ENCODE results near the gene SCAMP4. TPM values are rescaled to one million over a fixed set of nuclear protein-coding genes. Genes with fewer than 3 reads are reported as not detected.

SCAMP4 gene
- total RNA-seq, 4 donors from 2014 or later: 48.6 to 73.4 (median 58.1) TPM

GRCh38 chr19:1863638-1864479, 41.3 kb upstream of the SCAMP4 start:
- no CpG with 5 or more reads among the region's 115 CpGs for WGBS, 2 donors (ENCODE audit: low coverage in 1 of 2)
- no peaks in the 10 kb centered on the region for H3K9me3 ChIP-seq
- peak overlapping the region; percentile 34 to 69 for H3K4me3 ChIP-seq
- peak overlapping the region; percentile 6 to 93 (median 88) for H3K27ac ChIP-seq
- TF ChIP-seq POLR2AphosphoS5 (IDR thresholded peaks at IDR 0.05) (peak; percentile 10), CTCF (IDR thresholded peaks at IDR 0.05) (no peak), POLR2A (IDR thresholded peaks at IDR 0.05) (no peak), EP300 (IDR thresholded peaks at IDR 0.05) (no peak)
- peaks cover 0 to 53% (median 33%) of the 10 kb centered on the region in 3 donors for H3K4me1 ChIP-seq
- ATAC-seq: peak; percentile 84
- H3K36me3 ChIP-seq: no peaks in the 10 kb centered on the region
- H3K27me3 ChIP-seq: peaks cover 30% of the 10 kb centered on the region

GRCh38 chr19:1864480-1865171, 40.6 kb upstream of the SCAMP4 start:
- Histone ChIP-seq H3K27ac (peak overlapping the region; percentile 6 to 93 (median 88)), H3K4me1 (peaks cover 0 to 45% (median 30%) of the 10 kb centered on the region in 3 donors), H3K27me3 (peaks cover 23% of the 10 kb centered on the region), H3K4me3 (peak overlapping the region; percentile 34 to 69), H3K36me3 (no peaks in the 10 kb centered on the region), H3K9me3 (no peaks in the 10 kb centered on the region)
- WGBS, 2 donors (ENCODE audit: low coverage in 1 of 2): 0% methylated on average over 2 of the region's 52 CpGs; no CpG with 5 or more reads in 1 of the 2 donors
- peak; percentile 52 for ATAC-seq
- TF ChIP-seq EP300 (IDR thresholded peaks at IDR 0.05) (no peak), CTCF (IDR thresholded peaks at IDR 0.05) (peak in 3 of 4 experiments; percentile 62 to 95 (median 79)), POLR2A (IDR thresholded peaks at IDR 0.05) (peak in 1 of 2 donors; percentile 9), POLR2AphosphoS5 (IDR thresholded peaks at IDR 0.05) (peak; percentile 35)

GRCh38 chr19:1865172-1866010, 39.8 kb upstream of the SCAMP4 start:
- Histone ChIP-seq H3K36me3 (peaks cover 0 to 5% of the 10 kb centered on the region in 2 donors), H3K27me3 (peaks cover 15% of the 10 kb centered on the region), H3K9me3 (no peaks in the 10 kb centered on the region), H3K27ac (peak overlapping the region in 3 of 4 donors; percentile 87 to 93 (median 89)), H3K4me3 (peak overlapping the region in 1 of 2 donors; percentile 69), H3K4me1 (peaks cover 0 to 37% (median 23%) of the 10 kb centered on the region in 3 donors)
- ATAC-seq: no peak
- 86% methylated on average over 4 of the region's 17 CpGs; no CpG with 5 or more reads in 1 of the 2 donors for WGBS, 2 donors (ENCODE audit: low coverage in 1 of 2)
- no peak for TF ChIP-seq EP300 (IDR thresholded peaks at IDR 0.05)
- TF ChIP-seq POLR2AphosphoS5 (IDR thresholded peaks at IDR 0.05): no peak
- TF ChIP-seq CTCF (IDR thresholded peaks at IDR 0.05): no peak
- TF ChIP-seq POLR2A (IDR thresholded peaks at IDR 0.05): no peak

GRCh38 chr19:1866693-1867348, 38.4 kb upstream of the SCAMP4 start:
- TF ChIP-seq POLR2AphosphoS5 (IDR thresholded peaks at IDR 0.05) (no peak), EP300 (IDR thresholded peaks at IDR 0.05) (no peak), POLR2A (IDR thresholded peaks at IDR 0.05) (no peak), CTCF (IDR thresholded peaks at IDR 0.05) (no peak)
- Histone ChIP-seq H3K27me3 (peaks cover 7% of the 10 kb centered on the region), H3K27ac (peak overlapping the region in 1 of 4 donors; percentile 6), H3K9me3 (no peaks in the 10 kb centered on the region), H3K4me1 (peaks cover 0 to 35% (median 8%) of the 10 kb centered on the region in 3 donors), H3K4me3 (no peak overlapping the region), H3K36me3 (peaks cover 0 to 20% of the 10 kb centered on the region in 2 donors)
- ATAC-seq: no peak
- WGBS, 2 donors (ENCODE audit: low coverage in 1 of 2): 89 to 100% methylated on average over 1 to 2 of the region's 8 CpGs
